ENCODE results near the gene PDCD1.
"Not testable (repeated sequence)": the region's sequence is repeated elsewhere in the genome, so short reads cannot be mapped to it uniquely, and the experiment has no call there.

PDCD1 gene

DNA sequence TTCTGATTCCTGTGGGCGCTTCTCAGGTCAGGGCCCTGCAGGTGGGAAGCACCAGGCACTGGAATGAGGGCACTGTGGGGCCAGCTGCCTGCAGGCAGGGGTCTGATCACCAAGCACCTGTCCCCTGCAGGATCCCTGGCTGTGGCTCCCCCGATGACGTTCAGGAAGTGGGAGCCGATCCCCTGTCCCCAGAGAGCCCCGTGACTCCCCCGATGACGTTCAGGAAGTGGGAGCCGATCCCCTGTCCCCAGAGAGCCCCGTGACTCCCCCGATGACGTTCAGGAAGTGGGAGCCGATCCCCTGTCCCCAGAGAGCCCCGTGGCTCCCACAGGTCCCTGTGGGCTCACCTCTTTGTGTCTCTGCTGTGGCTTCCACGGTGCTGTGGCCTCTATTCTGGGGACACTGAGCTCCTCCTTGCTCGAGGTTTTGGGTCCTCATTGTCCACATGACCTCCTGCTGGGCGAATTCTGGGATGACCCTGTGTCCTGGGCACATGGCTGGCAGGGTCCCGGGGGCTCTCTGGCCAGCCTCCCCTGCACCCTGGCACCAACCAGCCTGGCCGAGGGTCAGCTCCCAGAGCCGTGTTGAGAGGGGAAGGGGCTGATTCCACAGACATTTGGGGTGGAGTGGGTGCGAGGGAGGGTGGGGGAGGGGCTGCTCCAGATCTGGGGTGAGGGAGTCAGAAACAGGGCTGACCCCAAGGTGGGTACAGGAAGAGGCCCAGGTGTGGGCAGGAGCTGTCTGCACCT lies 44.9 kb downstream of the PDCD1 start:
- no peak for DNase-seq (ENCODE audit: low read depth)

DNA sequence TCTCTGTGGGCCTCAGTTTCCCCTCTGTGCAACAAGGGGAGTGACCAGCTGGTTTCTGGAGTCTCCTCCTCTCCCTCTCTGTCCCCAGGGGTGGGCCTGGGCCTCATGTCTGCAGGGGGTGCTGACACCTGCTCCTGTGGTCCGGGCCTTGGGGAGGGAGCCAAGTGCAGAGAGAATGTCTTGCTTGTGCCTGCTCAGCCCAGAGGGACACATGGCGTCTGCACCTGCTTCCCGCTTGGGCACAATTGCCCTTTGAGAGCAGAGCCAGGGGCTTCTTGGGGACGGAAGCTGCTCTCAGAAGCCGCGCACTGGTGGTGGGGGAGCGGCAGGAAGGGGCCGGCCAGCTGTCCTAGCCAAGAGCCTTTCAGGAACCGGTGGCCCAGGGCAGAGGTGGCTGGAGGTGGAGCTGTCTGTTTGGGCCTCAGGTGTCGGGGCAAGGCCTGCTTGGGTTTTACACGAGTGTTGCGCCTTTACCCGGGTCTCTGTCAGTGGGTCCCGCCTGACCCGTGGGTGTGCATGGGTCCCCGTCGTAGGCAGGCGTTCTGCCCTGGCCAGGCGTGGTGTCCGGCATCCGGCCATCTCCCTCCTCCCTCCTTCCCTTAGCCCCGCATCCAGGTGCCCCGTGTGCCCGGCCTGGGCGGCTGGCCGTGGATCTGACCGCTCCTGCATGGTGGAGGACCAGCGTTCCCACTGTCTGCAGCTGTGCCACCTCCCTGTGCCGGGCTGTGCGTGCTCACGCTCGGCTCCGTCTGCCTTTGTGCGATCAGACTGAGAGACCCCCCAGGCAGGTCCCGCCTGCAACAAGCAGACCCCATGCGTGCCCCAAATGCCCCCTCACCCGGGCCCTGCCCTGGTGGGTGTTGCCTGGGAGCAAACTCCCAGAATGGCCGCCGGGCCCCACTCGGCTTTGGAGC lies 45.7 kb downstream of the PDCD1 start:
- no peak for DNase-seq (ENCODE audit: low read depth)

DNA sequence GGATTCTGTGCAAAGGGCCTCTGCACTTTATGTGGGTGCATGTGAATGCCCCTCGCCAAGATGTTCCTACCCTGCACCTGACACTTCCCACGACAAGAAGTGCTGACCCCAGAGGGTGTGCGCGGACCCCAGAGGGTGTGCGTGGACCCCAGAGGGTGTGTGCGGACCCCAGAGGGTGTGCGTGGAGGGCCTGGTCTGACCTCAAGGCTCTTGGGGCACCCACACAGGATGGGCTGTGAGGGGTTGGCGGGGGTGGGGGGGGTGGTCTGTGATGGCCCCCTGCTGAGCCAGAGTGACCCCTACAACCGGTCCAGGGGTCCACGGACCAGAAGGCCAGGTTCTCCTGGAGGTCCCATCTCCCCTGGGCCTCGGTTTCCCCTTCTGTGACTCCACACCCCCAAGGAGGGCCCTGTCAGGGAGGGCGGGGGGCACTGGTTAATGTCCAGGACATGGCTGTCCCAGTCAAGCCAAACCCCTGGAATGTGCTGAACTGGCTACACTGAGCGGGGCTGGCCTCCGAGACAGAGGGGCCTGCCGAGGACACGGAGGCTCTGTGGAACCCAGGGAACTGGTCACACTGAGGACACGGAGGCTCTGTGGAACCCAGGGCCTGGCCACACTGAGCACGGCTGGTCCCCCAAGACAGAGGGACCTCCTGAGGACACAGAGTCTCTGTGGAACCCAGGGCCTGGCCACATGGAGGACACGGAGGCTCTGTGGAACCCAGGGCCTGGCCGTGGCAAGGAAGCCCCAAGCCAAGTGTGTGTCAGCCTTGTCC lies 46.6 kb downstream of the PDCD1 start:
- DNase-seq (ENCODE audit: low read depth), result no peak

DNA sequence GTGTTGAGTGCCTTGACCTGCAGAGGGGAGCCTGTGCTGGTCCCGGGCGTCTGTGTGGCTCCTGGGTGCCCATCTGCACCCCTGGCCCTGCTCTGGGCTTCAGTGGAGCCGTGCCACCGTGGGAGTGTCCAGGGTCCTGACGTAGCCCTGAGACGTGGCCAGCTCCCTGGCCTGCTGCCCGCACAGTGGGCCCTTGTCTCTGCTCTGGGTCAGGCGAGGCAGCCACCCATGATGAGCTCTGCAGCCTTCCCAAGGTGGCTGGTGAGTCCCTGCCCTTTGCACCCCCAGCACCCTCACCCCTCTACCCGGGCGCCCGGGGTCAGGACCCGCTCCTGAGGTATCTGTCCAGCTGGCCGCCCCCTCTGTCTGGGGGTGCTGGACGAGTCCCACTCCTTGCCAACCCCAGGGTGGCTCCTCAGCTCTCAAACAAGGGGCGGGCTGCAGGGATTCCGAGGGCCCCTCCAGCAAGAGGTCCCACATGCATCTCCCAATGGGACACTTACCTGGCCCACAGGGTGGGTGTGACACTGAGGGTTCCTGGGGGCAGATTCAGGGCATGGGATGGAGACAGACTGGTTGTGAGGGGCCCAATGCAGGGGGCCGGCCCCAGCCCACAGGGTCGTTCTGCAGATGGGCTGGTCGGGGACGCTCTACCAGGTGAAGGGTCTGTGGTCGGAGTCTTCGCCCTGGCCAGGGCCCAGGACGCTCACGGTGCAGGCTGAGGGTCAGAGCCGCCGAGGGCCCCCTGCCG lies 47.3 kb downstream of the PDCD1 start:
- DNase-seq (ENCODE audit: low read depth), result no peak

DNA sequence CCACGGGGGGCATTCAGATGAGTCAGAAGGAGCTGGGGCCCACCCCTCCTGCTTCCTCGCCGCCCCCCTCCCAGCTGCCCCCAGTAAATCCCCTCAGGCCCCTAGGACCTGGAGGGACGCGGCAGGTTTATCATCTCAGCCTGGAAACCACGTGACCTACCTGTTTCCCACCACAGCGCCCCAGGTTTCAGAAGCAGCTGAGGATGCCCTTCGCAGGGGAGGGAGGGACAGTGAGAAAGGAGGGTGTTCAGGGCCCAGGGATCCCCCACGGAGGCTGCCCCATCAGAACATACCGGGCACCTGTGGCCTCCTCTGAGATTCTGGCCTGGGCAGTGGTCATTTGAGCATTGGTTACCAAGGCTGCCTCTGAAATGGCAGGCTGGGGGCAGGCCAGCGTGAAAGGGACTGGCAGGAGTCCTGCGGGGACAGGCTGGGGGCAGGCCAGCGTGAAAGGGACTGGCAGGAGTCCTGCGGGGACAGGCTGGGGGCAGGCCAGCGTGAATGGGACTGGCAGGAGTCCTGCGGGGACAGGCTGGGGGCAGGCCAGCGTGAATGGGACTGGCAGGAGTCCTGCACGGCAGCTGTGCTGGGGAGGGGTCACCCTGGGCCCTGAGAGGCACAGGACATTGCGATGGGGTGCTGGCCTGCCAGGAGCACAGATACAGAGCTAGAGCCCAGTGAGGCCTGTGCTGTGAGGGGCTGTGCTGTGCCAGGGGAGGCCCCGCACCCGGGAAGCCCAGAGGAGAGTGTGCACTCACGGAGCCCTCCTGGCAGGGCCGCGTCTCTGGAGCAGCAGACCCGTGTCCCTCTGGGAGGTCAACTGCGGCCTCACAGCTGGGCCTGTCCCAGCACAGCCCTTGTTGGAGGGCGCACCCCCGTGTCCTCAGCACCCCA lies 48.1 kb downstream of the PDCD1 start:
- no peak for DNase-seq (ENCODE audit: low read depth)

DNA sequence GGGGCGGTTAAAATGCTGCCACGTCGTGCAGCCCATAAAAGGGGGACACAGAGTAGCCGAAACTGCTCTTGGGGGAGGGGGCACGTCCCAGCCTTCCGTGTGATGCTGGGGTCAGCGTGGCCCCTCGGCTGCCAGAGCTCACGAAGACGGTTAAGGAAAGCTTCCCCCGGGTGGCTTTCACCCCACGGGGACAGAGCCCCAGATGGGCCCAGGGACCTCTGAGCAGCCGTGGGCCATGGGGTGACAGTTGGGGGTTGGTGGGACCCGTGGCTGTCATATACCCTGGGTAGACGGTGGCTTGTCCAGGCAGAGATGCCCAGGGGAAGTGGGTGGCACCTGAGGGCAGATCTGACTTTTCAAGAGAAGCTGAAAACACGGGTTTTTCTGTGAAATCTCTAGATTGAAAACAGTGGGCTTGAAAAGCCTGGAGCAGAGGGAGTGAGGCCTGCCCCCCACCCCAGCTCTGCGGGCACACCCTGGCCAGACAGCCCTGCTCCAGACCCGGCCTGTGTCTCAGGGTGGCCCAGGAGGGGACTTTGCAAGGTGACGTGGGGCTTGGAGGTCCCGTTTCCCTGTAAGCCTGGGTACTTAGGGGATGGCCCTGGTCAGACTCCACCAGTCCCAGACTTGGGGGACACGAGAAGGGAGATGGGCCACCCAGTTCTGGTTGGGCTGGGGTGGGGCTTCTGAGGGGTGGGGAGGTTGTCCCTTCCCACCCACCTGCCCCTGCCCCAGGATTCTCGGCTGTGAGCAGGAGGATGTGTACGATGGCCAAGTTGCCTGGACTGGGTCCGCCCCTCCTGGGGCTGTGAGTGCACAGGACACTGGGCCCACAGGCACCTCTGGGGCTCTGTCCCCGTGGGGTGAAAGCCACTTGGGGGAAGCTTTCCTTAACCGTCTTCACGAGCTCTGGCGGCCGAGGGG lies 49.0 kb downstream of the PDCD1 start:
- DNase-seq (ENCODE audit: low read depth), result no peak

DNA sequence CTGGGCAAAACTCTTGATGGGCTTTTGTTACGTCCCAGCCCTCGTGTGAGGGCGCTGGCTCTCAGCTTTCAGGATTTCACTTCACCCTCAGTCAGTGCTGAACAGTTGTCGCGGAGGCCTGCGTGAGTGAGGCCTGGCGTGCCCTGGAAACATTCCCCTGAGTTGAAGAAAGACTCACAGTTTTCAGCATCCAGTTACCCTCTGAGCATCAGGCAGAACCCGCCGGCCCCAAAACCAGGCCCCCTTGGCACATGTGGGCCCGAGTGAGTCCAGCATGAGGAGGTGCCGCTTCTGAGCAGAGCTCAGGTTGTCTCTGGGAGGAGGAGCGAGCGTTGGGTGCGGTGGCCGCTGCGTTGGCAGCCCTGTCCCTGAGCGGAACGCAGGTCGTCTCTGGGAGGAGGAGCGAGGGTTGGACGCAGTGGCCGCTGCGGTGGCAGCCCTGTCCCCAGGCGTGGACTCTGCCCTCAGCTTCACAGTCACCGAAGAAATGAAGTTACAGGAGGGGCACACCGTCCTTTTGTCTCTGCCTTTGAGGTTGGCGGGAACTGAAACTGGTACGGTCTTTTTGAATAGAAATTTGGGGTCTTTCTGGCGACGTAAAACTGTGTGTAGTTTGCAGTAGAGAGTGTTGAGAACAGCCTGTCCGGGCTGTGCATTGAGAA lies 49.8 kb downstream of the PDCD1 start, which contains the start of gene NEU4:
Gene NEU4, plus strand, starts transcription at position 473 of the 662 bp plus-strand sequence. CDS start 5,292 bp downstream, outside the sequence.
- no peak for DNase-seq (ENCODE audit: low read depth)

DNA sequence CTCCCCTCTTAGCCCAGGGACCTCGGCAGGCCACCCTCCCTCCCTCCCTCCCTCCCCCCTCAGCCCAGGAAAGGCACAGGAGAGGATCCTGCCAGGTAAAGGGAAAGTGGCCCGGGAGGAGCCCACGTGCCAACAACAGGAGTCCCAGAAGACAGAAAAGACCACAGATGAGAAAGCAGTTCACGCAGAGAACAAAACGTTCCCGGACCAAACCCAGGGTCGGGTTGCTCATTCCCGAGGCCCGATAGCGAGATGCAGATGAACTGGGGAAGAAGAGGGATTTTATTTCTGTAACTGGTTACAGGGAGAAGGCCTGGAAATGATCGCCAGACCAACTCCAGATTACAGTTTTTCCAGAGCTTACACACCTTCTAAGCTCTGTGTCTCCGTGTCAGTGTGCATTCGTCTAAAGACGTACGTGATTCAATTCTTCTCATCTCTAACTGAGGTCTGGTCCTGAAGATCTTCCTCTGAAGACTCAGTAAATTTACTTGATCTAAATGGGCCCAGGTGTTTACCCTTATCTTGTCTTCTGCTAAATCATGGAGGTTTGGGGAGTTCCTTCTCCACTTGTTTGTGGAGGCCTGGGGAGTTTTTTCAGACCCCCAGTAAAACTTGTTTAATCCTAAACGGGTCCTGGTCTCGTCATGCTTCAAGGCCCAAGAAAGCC lies 50.5 kb downstream of the PDCD1 start:
- no peak for DNase-seq (ENCODE audit: low read depth)

DNA sequence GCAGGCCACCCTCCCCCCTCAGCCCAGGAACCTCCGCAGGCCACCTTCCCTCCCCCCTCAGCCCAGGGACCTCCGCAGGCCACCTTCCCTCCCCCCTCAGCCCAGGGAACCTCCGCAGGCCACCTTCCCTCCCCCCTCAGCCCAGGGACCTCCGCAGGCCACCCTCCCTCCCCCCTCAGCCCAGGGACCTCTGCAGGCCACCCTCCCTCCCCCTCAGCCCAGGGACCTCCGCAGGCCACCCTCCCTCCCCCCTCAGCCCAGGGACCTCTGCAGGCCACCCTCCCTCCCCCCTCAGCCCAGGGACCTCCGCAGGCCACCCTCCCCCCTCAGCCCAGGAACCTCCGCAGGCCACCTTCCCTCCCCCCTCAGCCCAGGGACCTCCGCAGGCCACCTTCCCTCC lies 52.5 kb downstream of the PDCD1 start:
- not testable (repeated sequence) for DNase-seq (ENCODE audit: low read depth)

DNA sequence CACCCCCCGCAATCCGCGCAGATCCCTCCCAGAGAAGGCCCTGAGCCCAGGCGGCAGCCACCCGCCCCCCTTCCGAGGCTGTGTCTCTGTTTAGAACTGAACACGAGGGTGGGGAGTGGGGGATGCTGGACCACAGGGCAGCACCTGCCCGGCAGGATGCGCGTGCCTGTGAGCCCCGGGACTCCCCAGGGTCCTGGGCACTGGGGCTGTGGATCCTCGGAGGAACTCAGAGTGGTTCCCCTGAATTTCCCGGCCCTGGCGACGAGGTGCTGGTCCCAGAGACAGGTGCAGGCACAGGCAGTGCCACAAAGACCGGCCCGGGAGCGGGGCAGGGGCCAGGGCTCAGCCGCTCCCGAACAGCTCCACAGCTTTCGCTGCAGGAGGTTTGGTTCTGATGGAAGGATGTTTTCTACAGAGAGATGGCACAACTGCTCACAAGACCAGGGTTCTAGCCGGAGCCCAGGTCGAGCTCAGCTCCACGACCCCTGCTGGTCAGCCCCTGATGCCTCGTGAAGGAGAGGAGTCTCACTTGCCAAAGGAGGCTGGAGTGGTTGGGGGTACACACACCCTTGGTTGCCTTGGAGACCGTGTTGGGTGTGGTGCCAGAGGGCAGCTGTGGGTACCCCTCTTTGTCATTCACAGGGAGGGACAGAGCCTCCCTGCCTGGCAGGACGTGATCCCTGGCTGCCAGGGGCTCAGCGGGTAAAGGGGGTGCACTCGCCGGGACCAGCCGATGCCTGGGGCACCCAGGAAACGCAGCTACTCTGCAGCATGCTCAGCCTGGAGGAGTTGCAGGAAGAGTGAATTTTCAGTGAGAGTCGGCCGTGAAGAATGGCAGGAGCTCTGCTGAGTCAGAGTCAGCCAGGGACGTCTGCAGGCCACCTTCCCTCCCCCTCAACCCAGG lies 54.1 kb downstream of the PDCD1 start:
- no peak for DNase-seq (ENCODE audit: low read depth)

DNA sequence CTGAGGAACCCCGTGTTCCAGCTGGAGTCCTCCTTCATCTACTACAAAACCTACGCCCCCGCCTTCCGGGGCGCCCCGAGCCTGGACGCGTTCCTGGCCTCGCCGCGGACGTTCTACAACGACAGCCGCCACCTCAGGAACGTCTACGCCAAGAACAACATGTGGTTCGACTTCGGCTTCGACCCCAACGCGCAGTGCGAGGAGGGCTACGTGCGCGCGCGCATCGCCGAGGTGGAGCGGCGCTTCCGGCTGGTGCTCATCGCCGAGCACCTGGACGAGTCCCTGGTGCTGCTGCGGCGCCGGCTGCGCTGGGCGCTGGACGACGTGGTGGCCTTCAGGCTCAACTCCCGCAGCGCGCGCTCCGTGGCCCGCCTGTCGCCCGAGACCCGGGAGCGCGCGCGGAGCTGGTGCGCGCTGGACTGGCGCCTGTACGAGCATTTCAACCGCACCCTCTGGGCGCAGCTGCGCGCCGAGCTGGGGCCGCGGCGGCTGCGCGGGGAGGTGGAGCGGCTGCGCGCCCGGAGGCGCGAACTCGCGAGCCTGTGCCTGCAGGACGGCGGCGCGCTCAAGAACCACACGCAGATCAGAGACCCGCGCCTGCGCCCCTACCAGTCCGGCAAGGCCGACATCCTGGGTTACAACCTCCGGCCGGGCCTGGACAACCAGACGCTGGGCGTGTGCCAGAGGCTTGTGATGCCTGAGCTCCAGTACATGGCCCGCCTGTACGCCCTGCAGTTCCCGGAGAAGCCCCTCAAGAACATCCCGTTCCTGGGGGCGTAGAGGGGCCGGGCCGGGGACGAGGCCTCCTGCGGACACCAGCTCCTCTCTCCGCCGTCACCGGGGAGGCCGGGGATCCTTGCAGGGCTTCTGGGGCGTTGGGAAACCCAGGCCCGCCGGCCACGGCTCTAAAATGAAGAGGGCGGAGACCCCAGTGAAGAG lies 55.0 kb downstream of the PDCD1 start:
- DNase-seq (ENCODE audit: low read depth), result peak; percentile 31

DNA sequence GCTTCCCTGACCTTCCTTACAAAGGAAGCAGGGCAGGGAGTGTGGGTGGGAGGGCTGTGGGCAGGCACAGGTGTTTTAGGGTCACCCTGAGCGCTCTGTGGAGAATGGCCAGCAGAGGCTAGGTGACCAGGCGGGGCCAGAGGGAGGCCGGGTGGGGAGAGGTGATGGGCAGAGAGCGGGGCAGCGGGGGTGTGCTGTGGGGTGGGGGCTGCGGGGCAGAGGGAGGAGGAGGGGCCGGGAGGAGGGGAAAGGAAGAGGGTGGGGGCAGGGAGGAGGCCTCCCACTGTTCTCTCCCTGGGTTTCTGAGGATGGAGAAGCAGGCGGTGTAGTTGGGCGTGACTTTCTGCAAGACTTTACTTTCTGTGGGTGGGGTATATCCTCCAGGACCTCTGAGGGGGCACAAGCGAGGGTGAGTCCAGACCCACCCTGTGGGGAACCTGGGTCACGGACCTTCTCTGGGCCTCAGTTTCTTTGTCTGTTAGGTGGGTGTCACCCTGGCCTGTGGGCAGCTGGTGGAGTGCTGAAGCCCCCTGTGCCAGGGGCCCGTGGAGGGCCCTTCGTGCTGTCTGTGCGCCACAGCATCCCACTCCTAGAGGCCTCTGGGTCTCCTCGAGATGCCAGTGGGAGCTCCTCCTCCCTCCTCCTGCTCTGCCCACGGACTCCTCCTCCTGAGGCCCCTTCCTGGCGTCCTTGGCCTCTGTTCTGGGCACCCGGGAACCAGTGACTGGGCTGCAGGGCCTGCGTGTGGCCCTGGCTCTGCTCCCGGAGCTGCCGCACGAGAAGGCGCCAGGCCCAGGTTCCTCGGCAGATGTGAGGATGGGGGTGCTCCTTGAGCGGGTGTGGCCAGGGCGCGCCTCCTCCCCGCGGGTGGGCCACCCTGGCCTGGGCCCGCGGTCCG lies 56.0 kb downstream of the PDCD1 start:
- no peak for DNase-seq (ENCODE audit: low read depth)

DNA sequence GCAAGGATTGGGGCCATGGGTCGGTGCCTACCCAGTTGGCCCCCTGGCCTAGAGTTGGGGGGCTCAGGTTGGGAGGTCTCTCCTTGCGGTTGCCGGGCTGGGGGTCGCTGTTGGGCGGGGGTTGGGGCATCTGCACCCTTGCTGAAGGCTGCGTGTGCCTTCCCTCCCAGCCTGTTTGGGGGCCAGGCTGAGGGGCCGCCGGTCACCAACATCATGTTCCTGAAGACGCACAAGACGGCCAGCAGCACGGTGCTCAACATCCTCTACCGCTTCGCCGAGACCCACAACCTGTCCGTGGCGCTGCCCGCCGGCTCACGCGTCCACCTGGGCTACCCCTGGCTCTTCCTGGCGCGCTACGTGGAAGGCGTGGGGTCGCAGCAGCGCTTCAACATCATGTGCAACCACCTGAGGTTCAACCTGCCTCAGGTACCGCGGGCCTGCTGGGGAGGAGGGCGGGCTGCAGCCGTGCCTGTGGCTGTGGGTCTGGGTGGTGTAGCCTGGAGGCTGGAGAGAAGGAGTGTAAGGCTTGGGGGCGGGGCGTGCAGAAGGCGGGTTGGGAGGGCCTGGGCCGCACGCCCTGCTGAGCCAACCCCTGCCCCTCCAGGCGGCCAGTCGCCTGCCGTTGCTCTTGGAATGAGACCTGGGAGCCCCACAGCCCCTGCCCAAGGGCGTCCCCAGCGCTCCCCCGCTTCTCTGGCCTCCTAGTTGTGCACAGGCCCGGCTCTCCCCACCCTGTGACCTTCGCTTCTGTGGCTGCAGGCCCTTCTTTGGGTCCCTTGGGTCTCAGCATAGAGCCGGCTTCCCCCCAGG lies 56.9 kb downstream of the PDCD1 start:
- no peak for DNase-seq (ENCODE audit: low read depth)

Data from activated T-cell treated with anti-CD3 and anti-CD28 coated beads for 24 hours (primary cell).